GM18520 (cell line): ENCODE data around the gene DDX6.

Experiments used
- ATAC-seq: cut with Tn5 transposase; IDR thresholded peaks from one replicate; pipeline ENCODE4 v1.9.1; 2021; ENCODE audit not compliant: unreplicated experiment

Gene DDX6

DNA sequence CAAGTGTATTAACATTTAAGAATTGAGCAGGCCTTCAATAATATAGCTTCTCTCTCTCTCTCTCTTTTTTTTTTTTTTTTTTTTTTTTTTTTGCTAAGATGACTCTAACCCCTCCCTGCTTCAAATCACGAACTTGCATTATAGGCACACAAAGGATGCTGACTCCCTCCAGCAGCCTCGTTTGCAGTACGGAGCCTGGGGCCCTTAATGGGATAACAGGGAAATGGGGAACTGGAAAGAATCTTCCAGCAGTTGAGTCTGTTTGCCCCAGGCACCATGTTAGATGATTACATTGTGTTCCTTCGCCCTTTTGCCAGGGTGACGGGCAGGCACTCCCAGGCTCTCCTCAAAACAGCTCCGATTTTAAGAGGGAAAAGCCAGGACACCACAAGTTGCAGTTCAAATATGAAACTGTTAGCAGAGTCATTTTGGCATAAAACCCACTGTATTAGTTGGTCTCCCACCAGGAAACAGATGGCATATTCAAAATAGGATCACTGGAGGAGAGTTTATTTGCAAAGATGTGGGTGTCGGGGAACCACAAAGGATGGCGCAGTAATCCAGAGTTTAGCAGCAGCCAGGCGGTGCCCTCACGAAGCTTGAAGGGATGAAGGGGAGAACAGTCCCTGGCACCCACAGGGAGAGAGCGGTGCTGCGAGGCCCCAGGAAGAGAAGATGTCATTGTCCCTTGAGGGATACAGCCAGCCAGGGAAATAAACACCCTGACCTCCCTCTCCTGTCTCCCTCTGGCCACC lies 85.0 kb downstream of the DDX6 start:
- ATAC-seq: no peak

DNA sequence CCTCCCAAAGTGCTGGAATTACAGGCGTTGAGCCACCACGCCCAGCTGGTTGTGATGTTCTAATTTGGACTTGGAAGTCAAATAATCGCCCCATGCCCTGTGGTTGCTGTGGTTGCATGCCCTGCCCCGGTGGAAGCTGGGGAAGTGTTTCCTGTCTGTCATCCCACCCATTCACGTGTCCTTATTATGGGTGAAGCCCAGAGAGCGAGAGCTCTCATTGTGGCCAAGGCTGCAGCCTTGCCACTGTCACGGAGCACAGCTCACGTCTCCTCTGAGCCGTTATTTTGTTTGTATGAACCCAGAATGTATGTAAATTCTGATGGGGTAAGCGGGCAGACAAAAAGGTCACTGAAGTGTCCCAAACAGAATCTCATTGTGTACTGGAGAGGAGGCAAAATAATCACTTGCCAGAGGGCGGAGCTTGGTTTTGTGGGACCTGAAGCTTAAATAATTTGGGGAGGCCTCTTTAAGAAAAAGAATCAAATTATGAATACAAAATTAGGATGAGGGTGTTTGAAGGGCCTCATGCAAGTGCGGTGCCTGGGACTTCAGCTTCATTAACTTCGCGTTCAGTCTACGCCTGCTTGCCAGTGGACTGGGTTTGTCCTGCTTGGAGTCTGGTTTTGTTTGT lies 85.7 kb downstream of the DDX6 start:
- no peak for ATAC-seq

DNA sequence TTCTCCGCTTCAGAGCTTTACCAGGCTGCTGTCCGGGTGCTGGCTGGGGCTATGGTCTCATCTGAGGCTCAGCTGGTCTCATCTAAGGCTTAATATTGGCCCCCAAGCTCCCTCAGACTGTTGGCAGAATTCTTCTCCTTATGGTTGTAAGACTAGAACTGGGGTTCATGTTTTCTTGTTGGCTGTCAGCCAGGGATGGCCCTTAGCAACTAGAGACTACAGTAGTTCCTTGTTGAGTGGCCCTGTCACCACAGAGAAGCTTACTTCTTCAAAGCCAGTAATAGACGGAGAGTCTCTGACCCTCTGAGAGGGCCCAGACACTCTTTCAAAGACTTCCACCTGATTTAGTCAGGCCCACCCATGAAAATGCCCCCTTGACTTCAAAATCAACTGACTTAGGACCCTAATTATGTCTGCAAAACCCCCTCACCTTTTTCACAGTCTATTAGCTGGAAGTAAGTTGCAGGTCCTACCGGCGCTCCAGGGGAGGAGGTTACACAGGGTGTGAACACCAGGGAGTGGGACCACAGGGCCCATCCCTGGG lies 87.3 kb downstream of the DDX6 start:
- no peak for ATAC-seq

DNA sequence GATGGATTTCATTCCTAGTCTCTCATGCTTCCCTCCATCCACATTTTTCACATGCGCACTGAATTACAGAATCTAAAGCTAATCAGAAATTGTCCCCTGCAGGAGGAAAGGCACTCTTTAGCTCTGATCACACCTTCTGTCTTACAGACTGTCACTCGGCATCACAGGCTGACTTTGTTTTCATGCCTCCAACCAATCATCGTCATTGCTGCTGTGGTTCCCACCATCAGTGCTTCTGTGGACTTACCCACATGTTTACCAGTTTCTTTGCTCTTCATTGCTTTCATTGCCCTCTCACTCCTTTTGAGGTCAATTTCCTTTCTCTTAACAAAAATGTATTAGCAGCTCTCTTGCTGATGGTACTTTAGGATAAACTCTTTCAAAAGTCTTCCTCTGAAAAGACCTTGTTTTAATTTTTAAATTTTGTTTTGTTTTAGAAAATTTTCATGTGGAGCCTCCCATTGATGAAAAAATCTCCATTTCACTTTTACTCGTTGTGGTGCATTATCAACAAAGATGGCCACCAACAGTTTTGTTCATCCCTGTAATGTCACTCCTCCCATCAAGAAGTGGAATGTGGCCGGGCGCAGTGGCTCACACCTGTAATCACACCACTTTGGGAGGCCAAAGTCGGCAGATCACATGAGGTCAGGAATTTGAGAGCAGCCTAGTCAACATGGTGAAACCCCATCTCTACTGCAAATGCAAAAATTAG lies 91.3 kb downstream of the DDX6 start:
- ATAC-seq: no peak
